ENCODE measurements around the gene NDUFS6.
"Not testable (repeated sequence)": the region's sequence is repeated elsewhere in the genome, so short reads cannot be mapped to it uniquely, and the experiment has no call there.

NDUFS6 gene

GRCh38 chr5:1814183-1815020, 13.2 kb downstream of the NDUFS6 start:
- Histone ChIP-seq H3K27me3 (ENCODE audit: control insufficient read depth in 5 of 5, insufficient read depth in 4 of 5, low read length in 5 of 5) (no peaks in the 10 kb centered on the region), H3K9ac (ENCODE audit: low read length in 5 of 5) (no peak overlapping the region), H3K9me3 (ENCODE audit: control insufficient read depth in 5 of 5, low read length in 5 of 5) (no peaks in the 10 kb centered on the region), H3K4me3 (ENCODE audit: low read depth in 1 of 5, low read length in 5 of 5) (no peak overlapping the region), H3K36me3 (ENCODE audit: control insufficient read depth in 5 of 5, insufficient read depth in 5 of 5, low read length in 5 of 5) (peaks cover 18 to 95% (median 78%) of the 10 kb centered on the region in 5 donors), H3K27ac (ENCODE audit: low read depth, low read length) (no peak overlapping the region), H3K4me1 (ENCODE audit: control insufficient read depth in 5 of 5, insufficient read depth in 5 of 5, low read length in 5 of 5) (no peaks in the 10 kb centered on the region)

GRCh38 chr5:1815071-1815786, 14.0 kb downstream of the NDUFS6 start:
- H3K27ac ChIP-seq (ENCODE audit: low read depth, low read length): no peak overlapping the region
- H3K4me1 ChIP-seq (ENCODE audit: control insufficient read depth in 5 of 5, insufficient read depth in 5 of 5, low read length in 5 of 5): no peaks in the 10 kb centered on the region
- H3K9ac ChIP-seq (ENCODE audit: low read length in 5 of 5): no peak overlapping the region
- no peaks in the 10 kb centered on the region for H3K9me3 ChIP-seq (ENCODE audit: control insufficient read depth in 5 of 5, low read length in 5 of 5)
- H3K4me3 ChIP-seq (ENCODE audit: low read depth in 1 of 5, low read length in 5 of 5): no peak overlapping the region
- no peaks in the 10 kb centered on the region for H3K27me3 ChIP-seq (ENCODE audit: control insufficient read depth in 5 of 5, insufficient read depth in 4 of 5, low read length in 5 of 5)
- peaks cover 24 to 93% (median 74%) of the 10 kb centered on the region in 5 donors for H3K36me3 ChIP-seq (ENCODE audit: control insufficient read depth in 5 of 5, insufficient read depth in 5 of 5, low read length in 5 of 5)

- H3K4me1 ChIP-seq (ENCODE audit: control insufficient read depth in 5 of 5, insufficient read depth in 5 of 5, low read length in 5 of 5): no peaks in the 10 kb centered on the region
- H3K27ac ChIP-seq (ENCODE audit: low read depth, low read length): no peak overlapping the region
- peaks cover 22 to 93% (median 75%) of the 10 kb centered on the region in 5 donors for H3K36me3 ChIP-seq (ENCODE audit: control insufficient read depth in 5 of 5, insufficient read depth in 5 of 5, low read length in 5 of 5)
These were observed 14.7 kb downstream of the NDUFS6 start for GRCh38 chr5:1815881-1816292.

GRCh38 chr5:1816495-1817089, 15.4 kb downstream of the NDUFS6 start:
- H3K4me1 ChIP-seq (ENCODE audit: control insufficient read depth in 5 of 5, insufficient read depth in 5 of 5, low read length in 5 of 5); H3K27me3 ChIP-seq (ENCODE audit: control insufficient read depth in 5 of 5, insufficient read depth in 4 of 5, low read length in 5 of 5); H3K4me3 ChIP-seq (ENCODE audit: low read depth in 1 of 5, low read length in 5 of 5); H3K9me3 ChIP-seq (ENCODE audit: control insufficient read depth in 5 of 5, low read length in 5 of 5); H3K9ac ChIP-seq (ENCODE audit: low read length in 5 of 5); H3K27ac ChIP-seq (ENCODE audit: low read depth, low read length): not testable (repeated sequence)
- peaks cover 19 to 94% (median 77%) of the 10 kb centered on the region in 5 donors for H3K36me3 ChIP-seq (ENCODE audit: control insufficient read depth in 5 of 5, insufficient read depth in 5 of 5, low read length in 5 of 5)

More at GRCh38 chr5:1815881-1816292, 14.7 kb downstream of the NDUFS6 start:
- no peak overlapping the region for H3K4me3 ChIP-seq (ENCODE audit: low read depth in 1 of 5, low read length in 5 of 5)
- H3K9me3 ChIP-seq (ENCODE audit: control insufficient read depth in 5 of 5, low read length in 5 of 5): no peaks in the 10 kb centered on the region
- H3K9ac ChIP-seq (ENCODE audit: low read length in 5 of 5): no peak overlapping the region
- no peaks in the 10 kb centered on the region for H3K27me3 ChIP-seq (ENCODE audit: control insufficient read depth in 5 of 5, insufficient read depth in 4 of 5, low read length in 5 of 5)

GRCh38 chr5:1817261-1818043, 16.2 kb downstream of the NDUFS6 start:
- Histone ChIP-seq H3K36me3 (ENCODE audit: control insufficient read depth in 5 of 5, insufficient read depth in 5 of 5, low read length in 5 of 5) (peaks cover 16 to 94% (median 78%) of the 10 kb centered on the region in 5 donors), H3K27me3 (ENCODE audit: control insufficient read depth in 5 of 5, insufficient read depth in 4 of 5, low read length in 5 of 5) (no peaks in the 10 kb centered on the region), H3K9me3 (ENCODE audit: control insufficient read depth in 5 of 5, low read length in 5 of 5) (no peaks in the 10 kb centered on the region), H3K4me1 (ENCODE audit: control insufficient read depth in 5 of 5, insufficient read depth in 5 of 5, low read length in 5 of 5) (no peaks in the 10 kb centered on the region), H3K27ac (ENCODE audit: low read depth, low read length) (no peak overlapping the region), H3K9ac (ENCODE audit: low read length in 5 of 5) (no peak overlapping the region), H3K4me3 (ENCODE audit: low read depth in 1 of 5, low read length in 5 of 5) (no peak overlapping the region)

GRCh38 chr5:1818784-1819183, 17.6 kb downstream of the NDUFS6 start:
- no peaks in the 10 kb centered on the region for H3K27me3 ChIP-seq (ENCODE audit: control insufficient read depth in 5 of 5, insufficient read depth in 4 of 5, low read length in 5 of 5)
- H3K9me3 ChIP-seq (ENCODE audit: control insufficient read depth in 5 of 5, low read length in 5 of 5): no peaks in the 10 kb centered on the region
- H3K9ac ChIP-seq (ENCODE audit: low read length in 5 of 5): no peak overlapping the region
- no peak overlapping the region for H3K4me3 ChIP-seq (ENCODE audit: low read depth in 1 of 5, low read length in 5 of 5)
- H3K36me3 ChIP-seq (ENCODE audit: control insufficient read depth in 5 of 5, insufficient read depth in 5 of 5, low read length in 5 of 5): peaks cover 16 to 89% (median 74%) of the 10 kb centered on the region in 5 donors
- H3K4me1 ChIP-seq (ENCODE audit: control insufficient read depth in 5 of 5, insufficient read depth in 5 of 5, low read length in 5 of 5): no peaks in the 10 kb centered on the region
- no peak overlapping the region for H3K27ac ChIP-seq (ENCODE audit: low read depth, low read length)

GRCh38 chr5:1819458-1819857, 18.3 kb downstream of the NDUFS6 start:
- H3K36me3 ChIP-seq (ENCODE audit: control insufficient read depth in 5 of 5, insufficient read depth in 5 of 5, low read length in 5 of 5): peaks cover 16 to 87% (median 71%) of the 10 kb centered on the region in 5 donors
- H3K9me3 ChIP-seq (ENCODE audit: control insufficient read depth in 5 of 5, low read length in 5 of 5): no peaks in the 10 kb centered on the region
- no peaks in the 10 kb centered on the region for H3K4me1 ChIP-seq (ENCODE audit: control insufficient read depth in 5 of 5, insufficient read depth in 5 of 5, low read length in 5 of 5)
- no peak overlapping the region for H3K4me3 ChIP-seq (ENCODE audit: low read depth in 1 of 5, low read length in 5 of 5)
- H3K27ac ChIP-seq (ENCODE audit: low read depth, low read length): no peak overlapping the region
- no peaks in the 10 kb centered on the region for H3K27me3 ChIP-seq (ENCODE audit: control insufficient read depth in 5 of 5, insufficient read depth in 4 of 5, low read length in 5 of 5)
- H3K9ac ChIP-seq (ENCODE audit: low read length in 5 of 5): no peak overlapping the region

- Histone ChIP-seq H3K27me3 (ENCODE audit: control insufficient read depth in 5 of 5, insufficient read depth in 4 of 5, low read length in 5 of 5) (no peaks in the 10 kb centered on the region), H3K9me3 (ENCODE audit: control insufficient read depth in 5 of 5, low read length in 5 of 5) (no peaks in the 10 kb centered on the region), H3K9ac (ENCODE audit: low read length in 5 of 5) (no peak overlapping the region), H3K4me3 (ENCODE audit: low read depth in 1 of 5, low read length in 5 of 5) (no peak overlapping the region), H3K27ac (ENCODE audit: low read depth, low read length) (no peak overlapping the region), H3K36me3 (ENCODE audit: control insufficient read depth in 5 of 5, insufficient read depth in 5 of 5, low read length in 5 of 5) (peaks cover 16 to 86% (median 68%) of the 10 kb centered on the region in 5 donors), H3K4me1 (ENCODE audit: control insufficient read depth in 5 of 5, insufficient read depth in 5 of 5, low read length in 5 of 5) (no peaks in the 10 kb centered on the region)
These were observed 19.2 kb downstream of the NDUFS6 start for GRCh38 chr5:1820381-1820780.

- no peak overlapping the region for H3K27ac ChIP-seq (ENCODE audit: low read depth, low read length)
- H3K36me3 ChIP-seq (ENCODE audit: control insufficient read depth in 5 of 5, insufficient read depth in 5 of 5, low read length in 5 of 5): peaks cover 16 to 84% (median 67%) of the 10 kb centered on the region in 5 donors
- no peaks in the 10 kb centered on the region for H3K27me3 ChIP-seq (ENCODE audit: control insufficient read depth in 5 of 5, insufficient read depth in 4 of 5, low read length in 5 of 5)
- H3K9me3 ChIP-seq (ENCODE audit: control insufficient read depth in 5 of 5, low read length in 5 of 5): no peaks in the 10 kb centered on the region
- no peak overlapping the region for H3K9ac ChIP-seq (ENCODE audit: low read length in 5 of 5)
- no peaks in the 10 kb centered on the region for H3K4me1 ChIP-seq (ENCODE audit: control insufficient read depth in 5 of 5, insufficient read depth in 5 of 5, low read length in 5 of 5)
- no peak overlapping the region for H3K4me3 ChIP-seq (ENCODE audit: low read depth in 1 of 5, low read length in 5 of 5)
These were observed 19.7 kb downstream of the NDUFS6 start for GRCh38 chr5:1820926-1821325.
